Activated T-cell treated with anti-CD3 and anti-CD28 coated beads for 24 hours (primary cell): ENCODE data around the gene JSRP1.

Experiments
- DNase-seq: peaks from one replicate; pipeline ENCODE4 v3.0.0-alpha.2; 2020; ENCODE audit warnings: low read depth

Gene JSRP1

GRCh38 chr19:2255982-2256685 lies at the start of gene JSRP1:
JSRP1 (minus strand) TSS chr19:2256417; CDS start chr19:2255314, 1,103 bp downstream.
- no peak for DNase-seq

- DNase-seq, result no peak
Observed at GRCh38 chr19:2305452-2306280, 49.4 kb upstream of the JSRP1 start.

- no peak for DNase-seq
Observed at GRCh38 chr19:2303211-2303798, 47.1 kb upstream of the JSRP1 start.

- no peak for DNase-seq
Observed at GRCh38 chr19:2302319-2303210, 46.3 kb upstream of the JSRP1 start.

GRCh38 chr19:2300533-2300932 lies 44.3 kb upstream of the JSRP1 start:
- no peak for DNase-seq

- DNase-seq, result no peak
Observed at GRCh38 chr19:2296141-2296540, 39.9 kb upstream of the JSRP1 start.

GRCh38 chr19:2294687-2295335 lies 38.6 kb upstream of the JSRP1 start:
- no peak for DNase-seq

- DNase-seq, result no peak
Observed at GRCh38 chr19:2291185-2291751, 35.1 kb upstream of the JSRP1 start.

GRCh38 chr19:2290441-2291184 lies 34.4 kb upstream of the JSRP1 start:
- no peak for DNase-seq

- DNase-seq, result no peak
Observed at GRCh38 chr19:2289714-2290435, 33.7 kb upstream of the JSRP1 start.

- DNase-seq, result no peak
Observed at GRCh38 chr19:2288818-2289713, 32.8 kb upstream of the JSRP1 start.

- DNase-seq, result no peak
Observed at GRCh38 chr19:2288338-2288817, 32.2 kb upstream of the JSRP1 start.

- no peak for DNase-seq
Observed at GRCh38 chr19:2287585-2288337, 31.5 kb upstream of the JSRP1 start.

- no peak for DNase-seq
Observed at GRCh38 chr19:2286402-2287140, 30.4 kb upstream of the JSRP1 start.

GRCh38 chr19:2283835-2284507 lies 27.8 kb upstream of the JSRP1 start:
- DNase-seq, result no peak

- no peak for DNase-seq
Observed at GRCh38 chr19:2282862-2283237, 26.6 kb upstream of the JSRP1 start.
